ENCODE data around the gene HP1BP3.
A peak's percentile ranks its signal among the peaks of the same experiment; 100 is the strongest.

The HP1BP3 gene

GRCh38 chr1:20710469-20711284 lies 76.4 kb downstream of the HP1BP3 start:
- no peak for DNase-seq

GRCh38 chr1:20709868-20710267 lies 77.2 kb downstream of the HP1BP3 start:
- no peak for DNase-seq

GRCh38 chr1:20708891-20709290 lies 78.2 kb downstream of the HP1BP3 start:
- no peak for DNase-seq

GRCh38 chr1:20708057-20708456 lies 79.0 kb downstream of the HP1BP3 start:
- DNase-seq = no peak

- no peak for DNase-seq
Observed at GRCh38 chr1:20706841-20707240, 80.3 kb downstream of the HP1BP3 start.

GRCh38 chr1:20705203-20705755 lies 81.8 kb downstream of the HP1BP3 start:
- DNase-seq = no peak

- DNase-seq = no peak
Observed at GRCh38 chr1:20704390-20705202, 82.5 kb downstream of the HP1BP3 start.

GRCh38 chr1:20703124-20703756 lies 83.9 kb downstream of the HP1BP3 start:
- DNase-seq = no peak

GRCh38 chr1:20702416-20702815 lies 84.7 kb downstream of the HP1BP3 start:
- no peak for DNase-seq

- no peak for DNase-seq
Observed at GRCh38 chr1:20701847-20702246, 85.3 kb downstream of the HP1BP3 start.

GRCh38 chr1:20701446-20701845 lies 85.7 kb downstream of the HP1BP3 start:
- DNase-seq = no peak

GRCh38 chr1:20700636-20701215 lies 86.4 kb downstream of the HP1BP3 start:
- DNase-seq = no peak

GRCh38 chr1:20699558-20699957 lies 87.5 kb downstream of the HP1BP3 start:
- DNase-seq = no peak

- DNase-seq = no peak
Observed at GRCh38 chr1:20698195-20698910, 88.8 kb downstream of the HP1BP3 start.

GRCh38 chr1:20697563-20697962 lies 89.5 kb downstream of the HP1BP3 start:
- DNase-seq = no peak

GRCh38 chr1:20696397-20697333 lies 90.4 kb downstream of the HP1BP3 start:
- DNase-seq = peak; percentile 76

- DNase-seq = no peak
Observed at GRCh38 chr1:20695515-20695914, 91.6 kb downstream of the HP1BP3 start.

GRCh38 chr1:20693623-20694022 lies 93.5 kb downstream of the HP1BP3 start:
- DNase-seq = no peak

Measured in midbrain (tissue), 1 donor.